RWPE2 (cell line): ENCODE measurements around the gene SHISA3.

Experiments
- ATAC-seq: fragments of 200-7000 bp; cut with Tn5 transposase; 3 replicates; pipeline ENCODE4 v1.9.1; 2021; ENCODE audit warnings: low read depth
- DNase-seq: peaks from one replicate; pipeline ENCODE4 v3.0.0-alpha.2; 2020; ENCODE audit warnings: low spot score
- H3K27ac ChIP-seq: fragments of 450-650 bp; 2 replicates; pipeline ENCODE4 v1.5.1; 2017; ENCODE audit warnings: mild to moderate bottlenecking; ENCODE audit not compliant: poor library complexity, severe bottlenecking
- H3K27me3 ChIP-seq: fragments of 250-450 bp; sonication (Bioruptor Pico); 2 replicates; pipeline ENCODE4 v1.5.1; 2021; ENCODE audit warnings: mild to moderate bottlenecking, moderate library complexity; ENCODE audit not compliant: insufficient read depth, poor library complexity, severe bottlenecking
- H3K36me3 ChIP-seq: fragments of 250-450 bp; sonication (Bioruptor Pico); 2 replicates; pipeline ENCODE4 v1.5.1; 2020; ENCODE audit warnings: low read depth, mild to moderate bottlenecking, moderate library complexity
- H3K4me1 ChIP-seq: fragments of 250-450 bp; sonication (Bioruptor Pico); 2 replicates; pipeline ENCODE4 v1.5.1; 2021; ENCODE audit warnings: mild to moderate bottlenecking, moderate library complexity; ENCODE audit not compliant: insufficient read depth, poor library complexity, severe bottlenecking
- H3K4me3 ChIP-seq: fragments of 250-450 bp; sonication (Bioruptor Pico); 2 replicates; pipeline ENCODE4 v1.5.1; 2021; ENCODE audit warnings: mild to moderate bottlenecking, moderate library complexity; ENCODE audit not compliant: severe bottlenecking
- H3K9me3 ChIP-seq: fragments of 250-450 bp; sonication (Bioruptor Pico); 2 replicates; pipeline ENCODE4 v1.5.1; 2021; ENCODE audit warnings: mild to moderate bottlenecking, moderate library complexity; ENCODE audit not compliant: severe bottlenecking
- TF ChIP-seq, protein P1 (sequence below): fragments of 450-650 bp; IDR thresholded peaks from one replicate; pipeline ENCODE4 v1.5.1; 2017; ENCODE audit warnings: mild to moderate bottlenecking, moderate library complexity; ENCODE audit not compliant: poor library complexity, severe bottlenecking

SHISA3 gene

DNA sequence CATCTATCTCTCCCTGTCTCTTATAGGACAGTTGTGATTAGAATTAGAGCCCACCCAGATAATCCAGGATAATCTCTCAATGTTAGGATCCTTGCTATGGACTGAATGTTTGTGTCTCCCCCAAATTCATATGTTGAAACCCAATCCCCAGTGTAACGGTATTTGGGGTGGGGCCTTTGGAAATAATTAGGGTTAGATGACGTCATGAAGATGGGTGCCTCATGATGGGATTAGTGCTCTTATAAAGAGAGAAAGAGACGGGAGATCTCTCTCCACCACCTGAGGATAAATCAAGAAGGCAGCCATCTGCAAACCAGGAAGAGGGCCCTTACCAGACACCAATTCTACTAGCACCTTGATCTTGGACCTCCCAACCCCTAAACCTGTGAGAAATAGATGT is 33.7 kb upstream of the SHISA3 start:
- no peak overlapping the region for H3K4me3 ChIP-seq
- no peaks in the 10 kb centered on the region for H3K4me1 ChIP-seq
- TF ChIP-seq, protein P1, sequence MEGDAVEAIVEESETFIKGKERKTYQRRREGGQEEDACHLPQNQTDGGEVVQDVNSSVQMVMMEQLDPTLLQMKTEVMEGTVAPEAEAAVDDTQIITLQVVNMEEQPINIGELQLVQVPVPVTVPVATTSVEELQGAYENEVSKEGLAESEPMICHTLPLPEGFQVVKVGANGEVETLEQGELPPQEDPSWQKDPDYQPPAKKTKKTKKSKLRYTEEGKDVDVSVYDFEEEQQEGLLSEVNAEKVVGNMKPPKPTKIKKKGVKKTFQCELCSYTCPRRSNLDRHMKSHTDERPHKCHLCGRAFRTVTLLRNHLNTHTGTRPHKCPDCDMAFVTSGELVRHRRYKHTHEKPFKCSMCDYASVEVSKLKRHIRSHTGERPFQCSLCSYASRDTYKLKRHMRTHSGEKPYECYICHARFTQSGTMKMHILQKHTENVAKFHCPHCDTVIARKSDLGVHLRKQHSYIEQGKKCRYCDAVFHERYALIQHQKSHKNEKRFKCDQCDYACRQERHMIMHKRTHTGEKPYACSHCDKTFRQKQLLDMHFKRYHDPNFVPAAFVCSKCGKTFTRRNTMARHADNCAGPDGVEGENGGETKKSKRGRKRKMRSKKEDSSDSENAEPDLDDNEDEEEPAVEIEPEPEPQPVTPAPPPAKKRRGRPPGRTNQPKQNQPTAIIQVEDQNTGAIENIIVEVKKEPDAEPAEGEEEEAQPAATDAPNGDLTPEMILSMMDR = no peak
- H3K9me3 ChIP-seq = no peaks in the 10 kb centered on the region
- no peaks in the 10 kb centered on the region for H3K36me3 ChIP-seq
- no peaks in the 10 kb centered on the region for H3K27me3 ChIP-seq
- no peak overlapping the region for H3K27ac ChIP-seq
- no peak for DNase-seq
- no peak for ATAC-seq

DNA sequence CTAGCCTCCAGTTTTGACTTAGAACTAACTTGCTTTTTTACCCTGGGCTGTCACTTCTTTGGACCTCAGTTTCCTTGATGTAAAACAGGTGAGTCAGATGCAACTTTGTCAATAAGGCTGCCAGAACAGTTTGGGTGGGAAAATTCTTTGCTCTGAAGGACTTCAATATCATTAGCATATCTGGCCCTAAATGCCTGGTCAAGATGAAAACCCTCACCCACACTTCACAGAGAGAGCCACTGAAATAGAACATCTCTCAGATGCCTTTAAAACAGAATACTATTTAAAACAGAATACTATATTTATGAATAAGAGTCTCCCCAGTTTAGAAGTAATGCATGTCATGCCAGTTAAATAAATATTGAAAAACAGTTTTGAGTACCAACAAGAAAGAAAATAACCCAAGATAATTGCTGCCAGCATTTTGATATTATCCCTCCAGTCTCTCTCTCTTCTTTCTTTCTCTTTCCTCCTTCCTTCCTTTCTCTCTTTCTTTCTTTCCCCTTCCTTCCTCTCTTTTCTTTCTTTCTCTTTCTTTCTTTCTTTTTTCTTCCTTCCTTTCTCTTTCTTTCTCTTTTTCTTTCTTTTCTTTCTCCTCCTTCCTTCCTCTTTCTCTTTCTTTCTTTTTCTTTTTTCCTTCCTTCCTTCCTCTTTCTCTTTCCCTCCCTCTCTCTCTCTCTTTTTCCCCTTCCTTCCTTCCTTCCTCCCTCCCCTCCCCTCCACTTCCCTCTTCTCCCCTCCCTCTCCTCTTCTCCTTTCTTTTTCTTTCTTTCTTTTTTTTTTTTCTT is 32.8 kb upstream of the SHISA3 start:
- ATAC-seq = no peak
- no peaks in the 10 kb centered on the region for H3K9me3 ChIP-seq
- no peak overlapping the region for H3K27ac ChIP-seq
- no peak for DNase-seq
- H3K4me1 ChIP-seq = no peaks in the 10 kb centered on the region
- no peak overlapping the region for H3K4me3 ChIP-seq
- no peaks in the 10 kb centered on the region for H3K36me3 ChIP-seq
- no peaks in the 10 kb centered on the region for H3K27me3 ChIP-seq
- TF ChIP-seq, protein P1 = no peak

DNA sequence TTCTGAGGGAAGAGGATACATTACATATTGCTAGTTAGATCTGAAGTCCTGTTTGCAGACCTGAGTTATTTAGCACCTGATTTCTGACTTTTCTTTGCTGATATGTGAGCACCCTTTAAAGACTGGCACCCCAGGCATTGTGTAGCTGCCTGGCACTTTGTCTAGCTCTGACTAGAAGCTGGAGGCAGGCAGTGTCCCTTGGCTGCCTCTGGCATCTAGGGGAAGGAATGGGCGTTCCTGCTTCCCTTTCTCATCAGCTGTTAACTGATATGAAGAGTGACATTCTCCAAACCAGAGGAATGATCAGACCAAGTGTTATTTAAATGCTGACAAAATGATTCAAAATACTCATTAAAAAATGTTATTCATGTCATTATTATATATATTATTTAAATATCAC is 30.3 kb upstream of the SHISA3 start:
- no peak overlapping the region for H3K4me3 ChIP-seq
- ATAC-seq (no peak), DNase-seq (no peak)
- no peaks in the 10 kb centered on the region for H3K36me3 ChIP-seq
- H3K9me3 ChIP-seq = no peaks in the 10 kb centered on the region
- TF ChIP-seq, protein P1 = no peak
- no peak overlapping the region for H3K27ac ChIP-seq
- no peaks in the 10 kb centered on the region for H3K4me1 ChIP-seq
- H3K27me3 ChIP-seq = no peaks in the 10 kb centered on the region

DNA sequence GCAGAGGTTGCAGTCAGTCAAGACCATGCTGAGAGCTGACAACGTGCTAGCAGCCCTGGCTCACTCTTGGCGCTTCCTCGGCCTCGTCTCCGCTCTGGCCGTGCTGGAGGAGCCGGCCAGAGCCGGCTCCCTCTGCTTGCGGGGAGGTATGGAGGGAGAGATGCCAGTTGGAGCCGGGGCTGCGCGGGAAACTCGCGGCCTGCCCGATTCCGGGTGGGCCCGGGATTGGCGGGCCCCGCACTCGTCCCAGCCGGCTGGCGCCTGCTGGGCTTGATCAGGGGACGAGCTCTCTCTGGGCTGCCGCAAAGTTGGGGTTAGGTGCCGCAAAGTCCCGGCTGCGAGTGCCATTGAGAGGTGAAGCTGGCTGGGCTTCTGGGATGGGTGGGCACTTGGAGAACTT is 27.8 kb upstream of the SHISA3 start:
- Histone ChIP-seq H3K36me3 (no peaks in the 10 kb centered on the region), H3K4me1 (no peaks in the 10 kb centered on the region), H3K27ac (no peak overlapping the region), H3K27me3 (no peaks in the 10 kb centered on the region), H3K4me3 (no peak overlapping the region), H3K9me3 (no peaks in the 10 kb centered on the region)
- DNase-seq (no peak), ATAC-seq (no peak)
- TF ChIP-seq, protein P1 = no peak
